Measurements from ENCODE around the gene DPY19L1.
A peak's percentile ranks its signal among the peaks of the same experiment; 100 is the strongest.
"Not testable (repeated sequence)": the region's sequence is repeated elsewhere in the genome, so short reads cannot be mapped to it uniquely, and the experiment has no call there.

Gene DPY19L1

DNA sequence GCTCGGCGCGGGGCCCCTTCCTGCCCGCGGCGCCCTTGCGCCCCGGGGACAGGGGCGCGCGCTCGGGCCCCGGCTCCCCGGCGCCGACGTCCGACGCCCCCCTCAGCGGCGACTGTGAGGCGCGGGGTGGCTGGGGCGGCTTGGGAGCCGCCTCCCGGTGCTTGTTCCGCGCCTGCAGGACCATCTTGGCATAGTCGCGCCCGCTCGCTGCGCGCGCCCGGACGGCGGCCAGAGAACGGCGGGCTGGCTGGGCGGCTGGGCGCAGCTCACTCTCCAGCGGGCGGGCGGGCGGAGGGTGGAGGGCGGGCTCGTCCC lies at the start of gene DPY19L1:
DPY19L1 (minus strand) TSS at position 275 of the 315 bp plus-strand sequence; CDS start at position 184, 91 bp downstream.
- no peak for DNase-seq (ENCODE audit: low read depth in 2 of 2, low spot score in 1 of 2)

DNA sequence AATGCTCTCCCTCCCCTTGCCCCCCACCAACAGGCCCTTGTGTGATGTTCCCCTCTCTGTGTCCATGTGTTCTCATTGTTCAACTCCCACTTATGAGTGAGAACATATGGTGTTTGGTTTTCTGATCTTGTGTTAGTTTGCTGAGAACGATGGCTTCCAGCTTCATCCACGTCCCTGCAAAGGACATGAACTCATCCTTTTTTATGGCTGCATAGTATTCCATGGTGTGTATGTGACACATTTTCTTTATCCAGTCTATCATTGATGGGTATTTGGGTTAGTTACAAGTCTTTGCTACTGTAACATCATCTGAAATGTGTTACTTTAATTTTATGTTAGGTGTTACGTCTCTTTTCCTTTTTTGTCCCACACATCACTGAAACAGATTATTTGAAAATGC lies 42.2 kb upstream of the DPY19L1 start:
- DNase-seq (ENCODE audit: low read depth in 2 of 2, low spot score in 1 of 2), result not testable (repeated sequence)

DNA sequence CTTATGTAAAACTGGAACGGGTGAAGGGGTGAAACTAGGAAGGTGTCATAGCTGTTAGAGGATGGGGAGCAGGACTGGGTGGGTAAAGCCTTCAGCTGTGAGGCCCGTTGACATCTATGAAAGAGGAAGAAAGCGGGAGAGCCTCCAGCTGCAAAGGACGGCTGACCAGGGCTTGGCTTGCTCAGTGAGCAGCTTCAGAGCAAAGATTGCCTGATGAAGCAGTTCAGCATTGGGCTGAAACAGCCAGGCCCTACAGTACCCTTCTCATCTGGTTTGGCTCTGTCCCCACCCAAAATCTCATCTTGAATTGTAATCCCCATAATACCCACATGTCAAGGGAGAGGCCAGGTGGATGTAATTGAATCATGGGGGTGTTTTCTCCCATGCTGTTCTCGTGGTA lies 36.7 kb upstream of the DPY19L1 start:
- DNase-seq (ENCODE audit: low read depth in 2 of 2, low spot score in 1 of 2), result not testable (repeated sequence)

DNA sequence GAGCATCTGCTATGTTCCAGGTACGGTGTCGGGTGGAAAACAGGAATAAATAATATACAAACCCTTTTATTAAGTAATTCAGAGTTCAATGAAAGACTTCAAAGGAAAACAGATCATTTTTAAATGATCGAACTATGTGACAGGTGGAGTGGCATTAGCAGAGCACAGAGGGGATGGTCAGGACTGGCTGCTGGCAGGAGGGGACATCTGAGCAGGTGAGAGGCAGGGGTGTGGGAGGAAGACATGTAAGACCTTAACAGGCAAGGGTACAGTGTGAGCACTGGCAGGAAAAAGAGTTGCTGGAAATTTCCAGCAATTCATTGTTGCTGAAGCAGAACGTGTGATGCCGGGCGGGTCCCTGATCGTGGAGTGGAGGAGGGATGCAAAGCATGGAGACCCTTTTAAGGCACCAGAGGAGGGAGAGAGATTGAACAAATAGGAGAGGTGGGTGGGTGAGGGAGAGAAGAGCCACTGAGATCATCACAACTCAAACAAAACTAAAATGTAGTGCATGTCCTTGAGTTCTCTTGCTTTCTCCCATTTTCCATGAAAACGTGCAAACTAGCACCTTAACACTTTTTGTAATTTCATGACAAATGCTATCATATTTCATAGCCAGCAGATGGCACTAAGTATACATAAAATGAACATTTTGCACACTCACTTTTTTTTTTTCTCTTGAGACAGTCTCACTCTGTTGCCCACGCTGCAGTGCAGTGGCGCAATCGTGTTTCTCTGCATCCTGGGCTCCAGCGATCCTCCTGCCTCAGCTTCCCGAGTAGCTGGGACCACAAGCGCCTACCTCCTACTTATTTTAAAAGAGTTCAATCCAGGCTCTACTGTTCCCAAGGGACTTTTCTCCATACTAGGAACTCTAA lies 35.9 kb upstream of the DPY19L1 start:
- not testable (repeated sequence) for DNase-seq (ENCODE audit: low read depth in 2 of 2, low spot score in 1 of 2)

- DNase-seq (ENCODE audit: low read depth in 2 of 2, low spot score in 1 of 2), result not testable (repeated sequence)
Measured at GRCh38 chr7:35069084-35069483, 31.8 kb upstream of the DPY19L1 start.

DNA sequence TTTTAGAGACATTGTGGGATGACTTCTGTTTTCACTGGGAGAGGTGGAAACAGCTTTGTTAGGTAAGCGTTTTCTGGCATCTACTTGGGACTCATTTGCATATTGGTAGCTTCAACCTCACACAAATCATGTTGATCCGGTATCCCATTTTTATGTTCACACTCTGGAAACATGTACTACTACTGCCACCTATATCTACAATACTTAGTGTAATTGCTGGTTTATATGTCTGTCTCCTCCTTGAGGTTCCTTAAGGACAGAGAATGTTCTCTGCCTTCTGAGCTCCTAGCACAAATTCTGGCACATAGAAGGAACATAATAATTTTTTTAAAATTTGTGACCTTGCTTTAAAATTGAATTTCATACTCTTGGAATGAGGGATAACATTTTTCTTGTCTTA lies 28.1 kb upstream of the DPY19L1 start:
- not testable (repeated sequence) for DNase-seq (ENCODE audit: low read depth in 2 of 2, low spot score in 1 of 2)

DNA sequence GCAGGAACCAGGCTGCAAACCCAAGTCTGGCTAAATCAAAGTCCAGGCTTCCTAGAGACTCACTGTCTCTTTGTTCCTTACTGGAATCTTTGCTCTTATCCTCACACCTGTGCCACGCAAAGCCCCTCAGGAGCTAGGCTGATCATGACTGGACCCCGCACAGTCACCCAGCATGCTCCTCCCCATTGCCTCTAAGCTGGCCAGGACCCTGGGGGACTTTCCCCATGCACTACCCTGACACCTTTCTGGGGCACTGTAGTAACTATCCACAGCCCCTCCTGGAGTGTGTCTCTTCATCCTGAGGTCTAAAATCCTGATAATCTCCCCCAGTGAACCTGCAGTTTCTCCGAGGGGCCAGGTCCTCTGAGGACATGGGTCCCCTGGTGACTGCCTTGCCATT lies 21.3 kb upstream of the DPY19L1 start:
- not testable (repeated sequence) for DNase-seq (ENCODE audit: low read depth in 2 of 2, low spot score in 1 of 2)

- not testable (repeated sequence) for DNase-seq (ENCODE audit: low read depth in 2 of 2, low spot score in 1 of 2)
Measured at GRCh38 chr7:35057505-35058451, 20.5 kb upstream of the DPY19L1 start.

- not testable (repeated sequence) for DNase-seq (ENCODE audit: low read depth in 2 of 2, low spot score in 1 of 2)
Measured at GRCh38 chr7:35055733-35056132, 18.4 kb upstream of the DPY19L1 start.

GRCh38 chr7:35053488-35054175 lies 16.3 kb upstream of the DPY19L1 start:
- not testable (repeated sequence) for DNase-seq (ENCODE audit: low read depth in 2 of 2, low spot score in 1 of 2)

DNA sequence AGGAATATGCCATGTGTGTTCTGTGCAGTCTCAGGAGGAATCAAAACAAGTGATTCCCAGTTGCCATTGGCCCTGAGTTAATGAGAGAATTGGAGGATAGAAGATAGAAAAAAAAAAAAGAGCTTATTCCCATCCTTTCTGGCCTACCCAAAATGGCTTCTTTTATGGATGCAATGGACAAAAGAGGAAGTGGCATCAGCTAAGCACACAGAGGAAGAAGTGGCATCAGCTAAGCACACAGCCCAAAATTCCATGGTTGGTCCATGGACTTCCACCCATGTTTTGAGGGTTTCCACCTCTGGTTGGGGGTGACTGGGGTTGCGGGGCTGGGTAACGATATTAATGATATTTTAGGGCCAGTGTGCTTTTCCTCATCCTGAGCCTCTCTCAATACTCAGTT lies 11.1 kb upstream of the DPY19L1 start:
- DNase-seq (ENCODE audit: low read depth in 2 of 2, low spot score in 1 of 2), result not testable (repeated sequence)

DNA sequence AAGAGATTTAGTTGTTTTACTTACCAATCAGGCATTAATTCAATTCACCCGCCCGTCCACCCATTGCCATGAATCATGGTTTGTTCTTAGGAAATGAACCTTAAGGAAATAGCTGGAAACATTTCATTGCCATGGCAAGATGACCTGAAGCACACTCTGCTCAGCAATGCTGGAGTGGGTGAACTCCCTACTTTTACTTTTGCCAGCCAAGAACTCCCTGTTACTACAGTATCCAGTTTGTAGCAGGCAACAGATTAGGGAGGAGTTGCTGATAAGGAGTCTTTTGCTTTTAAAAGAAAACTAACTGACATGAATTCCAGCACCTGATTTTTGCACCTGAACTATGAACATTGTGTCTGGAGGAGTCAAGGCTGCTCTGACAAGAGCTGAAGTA lies 10.6 kb upstream of the DPY19L1 start:
- not testable (repeated sequence) for DNase-seq (ENCODE audit: low read depth in 2 of 2, low spot score in 1 of 2)

- not testable (repeated sequence) for DNase-seq (ENCODE audit: low read depth in 2 of 2, low spot score in 1 of 2)
Measured at GRCh38 chr7:35047263-35047911, 10.1 kb upstream of the DPY19L1 start.

GRCh38 chr7:35043301-35043700 lies 6.0 kb upstream of the DPY19L1 start:
- DNase-seq (ENCODE audit: low read depth in 2 of 2, low spot score in 1 of 2), result not testable (repeated sequence)

DNA sequence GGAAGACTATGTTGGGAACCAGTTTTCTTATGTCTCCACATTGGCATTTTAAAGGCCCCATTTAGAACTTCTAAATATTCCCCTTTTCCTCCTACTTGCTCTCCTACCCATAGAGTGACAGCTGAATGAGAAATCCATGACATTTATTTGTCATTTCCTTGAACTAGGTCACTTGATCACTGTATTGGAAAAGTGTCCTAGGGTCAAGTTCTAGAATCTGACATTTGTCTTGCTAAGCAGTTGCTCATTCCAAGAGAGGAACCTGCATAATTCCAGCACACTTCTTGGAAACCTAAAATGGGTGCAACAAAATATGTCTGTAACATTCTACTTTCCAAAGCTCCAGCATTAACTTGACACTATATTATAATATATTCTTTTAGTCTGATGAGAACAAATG lies 3.6 kb upstream of the DPY19L1 start:
- no peak for DNase-seq (ENCODE audit: low read depth in 2 of 2, low spot score in 1 of 2)

- no peak for DNase-seq (ENCODE audit: low read depth in 2 of 2, low spot score in 1 of 2)
Measured at GRCh38 chr7:35039343-35039742, 2.1 kb upstream of the DPY19L1 start.

GRCh38 chr7:35038354-35038753 lies 1.1 kb upstream of the DPY19L1 start:
- no peak for DNase-seq (ENCODE audit: low read depth in 2 of 2, low spot score in 1 of 2)

DNA sequence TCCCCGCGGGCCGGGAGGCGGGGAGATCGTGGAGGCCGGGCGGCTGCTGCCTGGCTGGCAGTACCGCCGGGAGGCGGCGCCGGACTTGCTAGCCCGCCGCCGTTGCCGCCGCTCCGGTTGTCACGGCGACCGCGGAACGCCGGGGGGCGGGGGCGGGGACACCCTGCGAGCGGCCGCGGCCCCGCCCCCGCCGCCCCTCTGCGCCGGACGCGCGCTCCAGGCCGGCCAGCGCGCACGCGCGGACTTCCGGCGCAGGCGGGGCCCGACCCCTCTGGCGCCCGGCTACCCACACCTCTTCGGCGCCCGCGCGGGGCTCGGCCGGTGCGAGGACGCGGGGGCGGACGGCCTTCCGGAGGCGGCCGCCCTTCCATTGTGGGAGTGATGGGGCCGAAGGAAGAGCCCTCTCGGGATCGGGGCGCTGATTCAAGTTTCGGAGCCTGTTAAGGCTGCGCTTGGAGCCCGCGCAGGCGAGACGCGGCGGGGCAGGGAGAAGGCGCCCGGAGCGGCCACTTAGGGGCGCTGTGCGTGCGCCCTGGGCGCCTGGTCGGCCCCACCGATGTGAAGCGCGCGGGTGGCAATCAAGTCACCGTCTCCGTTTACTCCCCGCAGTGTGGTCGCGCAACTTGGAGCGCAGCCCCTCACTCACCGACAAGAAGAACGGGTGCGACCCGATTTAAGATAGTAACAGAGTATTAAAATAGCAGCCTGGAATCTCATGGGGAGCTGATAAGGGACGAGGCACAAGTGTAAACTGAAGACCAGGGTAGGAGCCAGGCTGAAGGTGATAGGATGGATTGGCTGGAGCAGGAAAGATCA lies 449 bp upstream of the DPY19L1 start:
- peak; percentile 69 to 83 for DNase-seq (ENCODE audit: low read depth in 2 of 2, low spot score in 1 of 2)

- DNase-seq (ENCODE audit: low read depth in 2 of 2, low spot score in 1 of 2), result no peak
Measured at GRCh38 chr7:35036361-35037171, 719 bp downstream of the DPY19L1 start.

Measured in stimulated activated CD8-positive, alpha-beta memory T cell treated with anti-CD3 and anti-CD28 coated beads, Interleukin-4, amount 100 ng/mL, for 4 hours (primary cell).